Muscle layer of colon (tissue), 2 donors: ENCODE results near the gene VMP1.
"Not testable (repeated sequence)": the region's sequence is repeated elsewhere in the genome, so short reads cannot be mapped to it uniquely, and the experiment has no call there.

ENCODE experiments used
- H3K27ac ChIP-seq: one replicate; pipeline ENCODE4 v1.7.0; 2013; ENCODE audit warnings: low read depth, mild to moderate bottlenecking, low read length, moderate library complexity
- H3K27me3 ChIP-seq, 2 donors: one replicate each; pipeline ENCODE4 v1.7.0; 2013; ENCODE audit warnings: low read length in 2 of 2, mild to moderate bottlenecking in 2 of 2; ENCODE audit not compliant: insufficient read depth in 2 of 2, control insufficient read depth in 1 of 2
- H3K36me3 ChIP-seq: one replicate; pipeline ENCODE4 v1.7.0; 2013; ENCODE audit warnings: mild to moderate bottlenecking, low read length; ENCODE audit not compliant: insufficient read depth
- H3K4me1 ChIP-seq: one replicate; pipeline ENCODE4 v1.7.0; 2013; ENCODE audit warnings: mild to moderate bottlenecking, low read length; ENCODE audit not compliant: insufficient read depth
- H3K4me3 ChIP-seq, 2 donors: one replicate each; pipeline ENCODE4 v1.7.0; 2013; ENCODE audit warnings: low read length in 2 of 2, low read depth in 1 of 2, mild to moderate bottlenecking in 1 of 2, moderate library complexity in 1 of 2
- H3K9ac ChIP-seq: one replicate; pipeline ENCODE4 v1.7.0; 2013; ENCODE audit warnings: low read length
- H3K9me3 ChIP-seq: one replicate; pipeline ENCODE4 v1.7.0; 2013; ENCODE audit warnings: mild to moderate bottlenecking, low read length
- donor health status: abdominal sarcoma.
- donor health status: Adenocarcinoma of cecum.

Gene VMP1

DNA sequence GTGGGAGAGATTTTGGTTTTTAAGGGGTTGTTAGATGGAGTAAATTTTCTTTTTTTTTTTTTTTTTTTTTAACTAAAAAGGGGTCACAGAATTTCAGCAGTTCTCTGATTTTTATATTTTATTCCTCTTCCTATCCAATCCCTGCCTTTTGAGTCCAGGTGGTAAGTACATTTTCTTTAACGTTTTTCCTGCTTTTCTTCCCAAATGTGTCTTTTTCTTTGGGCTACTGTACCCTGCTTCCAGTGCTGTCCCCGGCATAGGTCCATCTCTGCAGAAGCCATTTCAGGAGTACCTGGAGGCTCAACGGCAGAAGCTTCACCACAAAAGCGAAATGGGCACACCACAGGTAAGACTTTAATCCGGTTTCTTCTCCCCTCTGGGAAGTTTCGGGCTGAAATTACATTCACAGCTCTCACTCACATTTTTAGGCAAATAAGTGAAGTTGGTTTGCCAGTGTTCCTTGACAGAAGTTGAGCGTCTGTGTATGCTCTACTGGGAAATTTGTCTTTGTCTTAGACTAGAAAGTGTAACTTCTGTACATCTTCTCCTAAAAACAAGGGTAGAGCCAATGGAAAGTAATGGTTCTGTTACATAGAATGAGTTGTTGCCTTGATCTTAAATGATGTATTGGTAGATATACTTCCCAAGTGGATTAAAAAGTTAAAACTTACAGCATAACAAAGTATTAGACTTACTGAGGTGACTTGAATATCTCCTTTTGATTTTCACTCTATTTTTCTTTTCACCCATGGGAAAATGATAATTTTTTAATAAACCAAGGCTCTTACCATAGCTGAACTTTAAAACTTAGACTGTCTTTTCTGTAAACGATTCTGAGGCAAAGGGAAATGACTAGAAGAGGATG, 130.8 kb downstream of the VMP1 start:
- peak overlapping the region; percentile 100 for H3K9ac ChIP-seq
- H3K27me3 ChIP-seq: no peaks in the 10 kb centered on the region
- H3K36me3 ChIP-seq: peaks cover 16% of the 10 kb centered on the region
- no peaks in the 10 kb centered on the region for H3K4me1 ChIP-seq
- peak overlapping the region; percentile 75 for H3K27ac ChIP-seq
- H3K4me3 ChIP-seq: peak overlapping the region; percentile 66 to 99
- no peaks in the 10 kb centered on the region for H3K9me3 ChIP-seq

DNA sequence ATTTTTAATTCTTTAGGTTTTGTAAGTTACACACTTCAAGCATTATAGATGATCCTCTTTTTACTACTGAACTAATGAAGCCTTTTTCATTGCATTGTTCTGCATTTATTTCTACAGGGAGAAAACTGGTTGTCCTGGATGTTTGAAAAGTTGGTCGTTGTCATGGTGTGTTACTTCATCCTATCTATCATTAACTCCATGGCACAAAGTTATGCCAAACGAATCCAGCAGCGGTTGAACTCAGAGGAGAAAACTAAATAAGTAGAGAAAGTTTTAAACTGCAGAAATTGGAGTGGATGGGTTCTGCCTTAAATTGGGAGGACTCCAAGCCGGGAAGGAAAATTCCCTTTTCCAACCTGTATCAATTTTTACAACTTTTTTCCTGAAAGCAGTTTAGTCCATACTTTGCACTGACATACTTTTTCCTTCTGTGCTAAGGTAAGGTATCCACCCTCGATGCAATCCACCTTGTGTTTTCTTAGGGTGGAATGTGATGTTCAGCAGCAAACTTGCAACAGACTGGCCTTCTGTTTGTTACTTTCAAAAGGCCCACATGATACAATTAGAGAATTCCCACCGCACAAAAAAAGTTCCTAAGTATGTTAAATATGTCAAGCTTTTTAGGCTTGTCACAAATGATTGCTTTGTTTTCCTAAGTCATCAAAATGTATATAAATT, 132.3 kb downstream of the VMP1 start:
- Histone ChIP-seq H3K27ac (peak overlapping the region; percentile 75), H3K27me3 (no peaks in the 10 kb centered on the region), H3K9ac (peak overlapping the region; percentile 100), H3K4me3 (peak overlapping the region; percentile 66 to 99), H3K9me3 (no peaks in the 10 kb centered on the region), H3K4me1 (peaks cover 4% of the 10 kb centered on the region), H3K36me3 (peaks cover 16% of the 10 kb centered on the region)

DNA sequence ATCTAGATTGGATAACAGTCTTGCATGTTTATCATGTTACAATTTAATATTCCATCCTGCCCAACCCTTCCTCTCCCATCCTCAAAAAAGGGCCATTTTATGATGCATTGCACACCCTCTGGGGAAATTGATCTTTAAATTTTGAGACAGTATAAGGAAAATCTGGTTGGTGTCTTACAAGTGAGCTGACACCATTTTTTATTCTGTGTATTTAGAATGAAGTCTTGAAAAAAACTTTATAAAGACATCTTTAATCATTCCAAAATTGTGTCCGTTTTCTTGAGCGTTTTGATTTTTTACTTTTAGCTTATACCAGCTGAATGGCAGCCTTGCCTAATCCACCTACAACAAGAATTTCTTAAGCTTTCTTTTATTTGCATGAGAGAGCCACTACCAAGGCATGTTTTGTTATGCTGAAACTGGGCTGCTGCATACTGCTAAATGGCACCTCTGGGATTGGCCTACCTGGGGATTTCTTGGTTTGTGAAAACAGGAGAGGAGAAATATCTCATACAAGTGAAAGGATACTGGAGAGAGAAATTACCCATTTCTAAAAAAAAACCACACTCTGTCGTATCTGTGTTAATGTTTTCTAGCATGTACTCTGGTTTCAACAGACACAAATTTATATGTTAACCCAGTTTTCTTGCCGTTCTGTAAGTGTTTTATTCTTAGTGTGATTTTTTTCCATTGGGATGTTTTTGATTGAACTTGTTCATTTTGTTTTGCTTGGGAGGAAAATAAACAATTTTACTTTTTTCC, 133.1 kb downstream of the VMP1 start:
- Histone ChIP-seq H3K9me3 (no peaks in the 10 kb centered on the region), H3K4me3 (peak overlapping the region; percentile 52 to 99), H3K27ac (peak overlapping the region; percentile 75), H3K27me3 (no peaks in the 10 kb centered on the region), H3K36me3 (peaks cover 16% of the 10 kb centered on the region), H3K4me1 (peaks cover 11% of the 10 kb centered on the region), H3K9ac (peak overlapping the region; percentile 100)

DNA sequence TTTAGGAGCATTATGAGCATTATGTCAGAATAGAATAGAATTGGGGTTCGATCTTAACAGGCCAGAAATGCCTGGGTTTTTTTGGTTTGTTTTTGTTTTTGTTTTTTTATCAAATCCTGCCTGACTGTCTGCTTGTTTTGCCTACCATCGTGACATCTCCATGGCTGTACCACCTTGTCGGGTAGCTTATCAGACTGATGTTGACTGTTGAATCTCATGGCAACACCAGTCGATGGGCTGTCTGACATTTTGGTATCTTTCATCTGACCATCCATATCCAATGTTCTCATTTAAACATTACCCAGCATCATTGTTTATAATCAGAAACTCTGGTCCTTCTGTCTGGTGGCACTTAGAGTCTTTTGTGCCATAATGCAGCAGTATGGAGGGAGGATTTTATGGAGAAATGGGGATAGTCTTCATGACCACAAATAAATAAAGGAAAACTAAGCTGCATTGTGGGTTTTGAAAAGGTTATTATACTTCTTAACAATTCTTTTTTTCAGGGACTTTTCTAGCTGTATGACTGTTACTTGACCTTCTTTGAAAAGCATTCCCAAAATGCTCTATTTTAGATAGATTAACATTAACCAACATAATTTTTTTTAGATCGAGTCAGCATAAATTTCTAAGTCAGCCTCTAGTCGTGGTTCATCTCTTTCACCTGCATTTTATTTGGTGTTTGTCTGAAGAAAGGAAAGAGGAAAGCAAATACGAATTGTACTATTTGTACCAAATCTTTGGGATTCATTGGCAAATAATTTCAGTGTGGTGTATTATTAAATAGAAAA, 133.8 kb downstream of the VMP1 start:
- Histone ChIP-seq H3K4me3 (peak overlapping the region; percentile 15 to 99), H3K4me1 (peaks cover 19% of the 10 kb centered on the region)

DNA sequence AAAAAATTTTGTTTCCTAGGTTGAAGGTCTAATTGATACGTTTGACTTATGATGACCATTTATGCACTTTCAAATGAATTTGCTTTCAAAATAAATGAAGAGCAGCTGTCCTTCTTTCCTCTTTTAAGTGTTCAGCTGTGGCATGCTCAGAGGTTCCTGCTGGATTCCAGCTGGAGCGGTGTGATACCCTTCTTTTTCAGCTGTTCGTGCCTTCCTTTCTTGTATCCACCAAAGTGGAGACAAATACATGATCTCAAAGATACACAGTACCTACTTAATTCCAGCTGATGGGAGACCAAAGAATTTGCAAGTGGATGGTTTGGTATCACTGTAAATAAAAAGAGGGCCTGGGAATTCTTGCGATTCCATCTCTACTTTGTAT, 134.4 kb downstream of the VMP1 start:
- H3K4me3 ChIP-seq: peak overlapping the region in 1 of 2 donors; percentile 99

More for the DNA sequence above, 133.8 kb downstream of the VMP1 start:
- H3K27me3 ChIP-seq, H3K9me3 ChIP-seq: not testable (repeated sequence)
- Histone ChIP-seq H3K27ac (peak overlapping the region; percentile 75), H3K36me3 (peaks cover 16% of the 10 kb centered on the region), H3K9ac (peak overlapping the region; percentile 100)

DNA sequence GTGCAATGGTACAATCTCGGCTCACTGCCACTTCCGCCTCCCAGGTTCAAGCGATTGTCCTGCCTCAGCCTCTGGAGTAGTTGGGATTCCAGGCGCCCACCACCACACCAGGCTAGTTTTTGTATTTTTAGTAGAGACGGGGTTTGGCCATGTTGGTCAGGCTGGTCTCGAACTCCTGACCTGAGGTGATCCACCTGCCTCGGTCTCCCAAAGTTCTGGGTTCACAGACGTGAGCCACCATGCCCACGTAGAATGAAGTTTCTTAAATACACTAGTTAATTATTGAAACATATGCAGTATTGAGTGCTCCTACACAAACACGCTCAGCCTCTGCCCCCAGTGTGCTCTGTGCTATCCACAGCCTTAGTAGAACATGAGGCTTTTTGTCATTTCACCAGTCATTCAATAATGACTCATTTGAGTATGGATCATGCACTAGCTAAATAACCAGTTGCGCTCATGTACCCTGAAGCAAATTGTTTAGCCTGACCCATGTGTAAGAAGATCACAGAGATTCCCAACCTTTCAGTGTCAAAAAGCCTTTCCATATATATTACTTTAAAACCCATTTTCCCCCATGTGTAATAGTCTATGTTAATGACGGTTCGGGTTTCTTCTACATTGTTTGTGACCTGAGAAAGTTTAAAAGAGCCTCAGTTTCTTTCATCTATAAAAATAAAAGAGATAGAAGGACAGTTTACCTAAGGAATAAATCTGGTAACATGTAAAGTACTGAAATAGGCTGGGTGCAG, 135.6 kb downstream of the VMP1 start:
- H3K27me3 ChIP-seq: no peaks in the 10 kb centered on the region
- H3K27ac ChIP-seq: peak overlapping the region; percentile 59
- no peak overlapping the region for H3K9ac ChIP-seq
- peaks cover 16% of the 10 kb centered on the region for H3K36me3 ChIP-seq
- H3K9me3 ChIP-seq: no peaks in the 10 kb centered on the region
- H3K4me3 ChIP-seq: no peak overlapping the region
- peaks cover 35% of the 10 kb centered on the region for H3K4me1 ChIP-seq

More for the DNA sequence above, 134.4 kb downstream of the VMP1 start:
- Histone ChIP-seq H3K4me1 (peaks cover 25% of the 10 kb centered on the region), H3K36me3 (peaks cover 16% of the 10 kb centered on the region), H3K27ac (peak overlapping the region; percentile 59)
- not testable (repeated sequence) for H3K9ac ChIP-seq, H3K27me3 ChIP-seq, H3K9me3 ChIP-seq

DNA sequence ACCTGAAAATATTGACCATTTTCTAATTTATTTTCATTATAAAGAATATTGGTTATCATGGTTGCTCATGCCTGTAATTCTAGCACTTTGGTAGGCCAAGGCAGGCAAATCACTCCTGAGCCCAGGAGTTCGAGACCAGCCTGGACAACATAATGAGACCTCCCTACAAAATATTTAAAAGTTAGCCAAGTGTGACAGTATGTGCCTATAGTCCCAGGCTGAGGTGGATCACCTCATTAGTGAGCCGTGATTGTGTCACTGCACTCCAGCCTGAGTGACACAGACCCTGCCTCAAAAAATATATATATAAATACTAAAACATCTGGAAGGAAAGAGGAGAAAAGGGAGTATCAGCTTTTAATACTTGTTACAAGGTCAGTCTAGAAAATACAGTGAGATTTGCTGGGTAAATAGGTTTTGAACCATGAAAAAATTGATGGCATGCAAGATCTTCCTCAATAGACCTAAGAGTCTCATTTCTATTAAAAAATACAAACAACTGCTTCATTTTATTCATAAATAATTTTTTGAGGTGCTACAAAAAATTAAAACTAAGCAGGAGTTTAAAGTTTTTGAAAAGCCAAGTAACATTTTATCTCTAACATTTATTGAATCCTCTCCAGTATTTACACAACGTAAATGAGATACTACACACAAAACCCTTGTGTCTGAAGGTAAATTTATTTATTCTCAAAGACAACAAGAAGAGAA, 137.6 kb downstream of the VMP1 start:
- peak overlapping the region; percentile 93 for H3K27ac ChIP-seq
- H3K9ac ChIP-seq: no peak overlapping the region
- peaks cover 42% of the 10 kb centered on the region for H3K4me1 ChIP-seq
- no peaks in the 10 kb centered on the region for H3K9me3 ChIP-seq
- H3K27me3 ChIP-seq: no peaks in the 10 kb centered on the region
- peaks cover 10% of the 10 kb centered on the region for H3K36me3 ChIP-seq
- H3K4me3 ChIP-seq: no peak overlapping the region

DNA sequence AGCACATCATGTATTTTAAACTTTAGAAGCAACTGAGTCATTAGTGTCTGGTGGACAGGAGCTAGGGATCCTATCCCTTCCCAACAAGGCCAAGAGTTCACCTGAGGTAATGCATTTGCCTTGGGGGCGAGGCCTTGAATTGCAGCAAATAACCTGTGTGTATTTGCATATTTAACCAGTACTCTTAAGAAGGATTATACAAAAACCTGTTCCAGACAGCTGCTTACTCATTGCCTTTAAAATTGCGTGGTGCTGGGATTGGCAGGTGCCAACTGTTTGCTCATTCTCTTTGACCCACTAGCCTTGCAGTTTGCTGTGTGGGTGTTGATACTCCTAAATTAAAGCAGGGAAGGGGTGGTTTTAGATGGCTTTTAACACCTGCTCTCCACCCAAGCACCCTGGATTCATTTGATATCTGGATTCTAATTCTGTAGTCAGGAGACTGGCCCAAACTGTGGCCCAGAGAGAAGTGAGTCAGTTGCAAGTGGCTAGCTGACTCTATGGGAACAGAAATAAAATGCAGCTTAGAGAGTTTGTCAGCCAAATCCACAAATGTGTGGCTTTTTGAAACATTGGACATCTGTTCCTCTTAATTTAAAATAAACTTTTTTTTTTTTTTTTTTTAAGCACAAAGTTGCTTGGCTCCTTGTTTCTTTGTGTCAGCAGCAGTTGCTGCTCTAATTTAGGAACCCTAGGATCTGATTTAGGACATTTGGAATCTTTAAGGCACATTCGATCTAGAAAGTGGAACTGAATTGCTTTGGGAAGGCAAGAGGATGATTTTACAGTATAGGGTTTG, 138.3 kb downstream of the VMP1 start:
- Histone ChIP-seq H3K4me3 (no peak overlapping the region), H3K9ac (peak overlapping the region; percentile 3), H3K4me1 (peaks cover 46% of the 10 kb centered on the region)

DNA sequence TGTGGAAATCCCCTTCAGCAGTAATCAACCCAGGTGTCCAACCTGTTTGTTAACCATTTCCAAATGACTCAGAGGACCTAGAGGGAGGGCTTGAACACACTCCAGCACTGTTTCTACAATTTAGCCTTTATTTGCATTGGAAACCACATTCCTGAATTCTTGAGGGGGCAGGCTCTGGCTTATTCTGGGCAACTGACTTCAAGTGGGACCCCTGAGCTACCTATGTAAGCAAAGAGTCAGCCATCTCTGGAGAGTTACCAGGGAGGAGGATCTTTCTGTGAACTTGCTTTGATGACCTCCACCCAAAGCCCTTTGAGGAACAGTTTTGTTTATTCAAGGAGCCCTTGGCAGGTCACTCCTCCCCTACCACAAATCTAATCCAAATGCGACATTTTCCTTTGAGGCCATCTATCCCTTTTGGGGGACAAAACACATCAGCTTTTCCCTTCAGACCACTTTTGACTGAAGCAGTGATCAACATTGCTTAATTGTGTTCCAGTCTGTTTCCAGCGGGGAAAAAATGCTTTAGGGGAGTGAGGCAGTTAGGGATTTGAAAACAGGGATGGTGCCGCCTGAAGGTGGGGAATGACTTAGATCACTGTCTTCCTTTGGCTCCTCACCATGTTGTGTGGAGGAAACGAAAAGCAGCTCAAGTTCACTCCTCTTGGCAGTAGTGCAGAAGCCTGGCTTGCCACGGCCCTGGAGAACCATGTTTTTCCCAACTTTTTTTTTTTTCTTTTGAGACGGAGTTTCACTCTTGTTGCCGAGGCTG, 139.1 kb downstream of the VMP1 start:
- Histone ChIP-seq H3K4me1 (peaks cover 54% of the 10 kb centered on the region), H3K36me3 (no peaks in the 10 kb centered on the region)

More for the DNA sequence above, 138.3 kb downstream of the VMP1 start:
- H3K27ac ChIP-seq: peak overlapping the region; percentile 93
- no peaks in the 10 kb centered on the region for H3K27me3 ChIP-seq
- no peaks in the 10 kb centered on the region for H3K9me3 ChIP-seq
- peaks cover 4% of the 10 kb centered on the region for H3K36me3 ChIP-seq

More for the DNA sequence above, 139.1 kb downstream of the VMP1 start:
- Histone ChIP-seq H3K27ac (peak overlapping the region; percentile 93), H3K4me3 (no peak overlapping the region), H3K9me3 (no peaks in the 10 kb centered on the region), H3K27me3 (no peaks in the 10 kb centered on the region), H3K9ac (no peak overlapping the region)
